Glomerular visceral epithelial cell (primary cell): ENCODE data around the gene CDH1.

Experiments
- DNase-seq: peaks from one replicate; pipeline ENCODE4 v3.0.0-alpha.2; 2016; ENCODE audit errors: extremely low spot score

The CDH1 gene

GRCh38 chr16:68760671-68761275, 23.7 kb downstream of the CDH1 start:
- peak; percentile 45 for DNase-seq

- no peak for DNase-seq
Measured at GRCh38 chr16:68762996-68763756, 26.1 kb downstream of the CDH1 start.

- DNase-seq = no peak
Measured at GRCh38 chr16:68764862-68765261, 27.8 kb downstream of the CDH1 start.

- no peak for DNase-seq
Measured at GRCh38 chr16:68767581-68767980, 30.5 kb downstream of the CDH1 start.

- DNase-seq = no peak
Measured at GRCh38 chr16:68768175-68768574, 31.1 kb downstream of the CDH1 start.

GRCh38 chr16:68768771-68769170, 31.7 kb downstream of the CDH1 start:
- DNase-seq = no peak

- DNase-seq = no peak
Measured at GRCh38 chr16:68770671-68771070, 33.6 kb downstream of the CDH1 start.

GRCh38 chr16:68772030-68772681, 35.1 kb downstream of the CDH1 start:
- no peak for DNase-seq

GRCh38 chr16:68772871-68773270, 35.8 kb downstream of the CDH1 start:
- DNase-seq = no peak

- no peak for DNase-seq
Measured at GRCh38 chr16:68774982-68775634, 38.0 kb downstream of the CDH1 start.

- peak; percentile 21 for DNase-seq
Measured at GRCh38 chr16:68776821-68777485, 39.9 kb downstream of the CDH1 start.

GRCh38 chr16:68778551-68779231, 41.6 kb downstream of the CDH1 start:
- no peak for DNase-seq

- no peak for DNase-seq
Measured at GRCh38 chr16:68779891-68780290, 42.8 kb downstream of the CDH1 start.

GRCh38 chr16:68781784-68782183, 44.7 kb downstream of the CDH1 start:
- DNase-seq = no peak

GRCh38 chr16:68782198-68783174, 45.4 kb downstream of the CDH1 start:
- no peak for DNase-seq

- no peak for DNase-seq
Measured at GRCh38 chr16:68784226-68784625, 47.1 kb downstream of the CDH1 start.

- no peak for DNase-seq
Measured at GRCh38 chr16:68784721-68785120, 47.6 kb downstream of the CDH1 start.

GRCh38 chr16:68785715-68786114, 48.6 kb downstream of the CDH1 start:
- no peak for DNase-seq

GRCh38 chr16:68786685-68787418, 49.8 kb downstream of the CDH1 start:
- no peak for DNase-seq
